HG03196 (cell line): ENCODE results near the gene DPYD.

Experiments
- ATAC-seq: cut with Tn5 transposase; IDR thresholded peaks from one replicate; pipeline ENCODE4 v1.9.1; 2021; ENCODE audit not compliant: unreplicated experiment

Gene DPYD

GRCh38 chr1:97726386-97726785, 194.4 kb downstream of the DPYD start:
- ATAC-seq = no peak

DNA sequence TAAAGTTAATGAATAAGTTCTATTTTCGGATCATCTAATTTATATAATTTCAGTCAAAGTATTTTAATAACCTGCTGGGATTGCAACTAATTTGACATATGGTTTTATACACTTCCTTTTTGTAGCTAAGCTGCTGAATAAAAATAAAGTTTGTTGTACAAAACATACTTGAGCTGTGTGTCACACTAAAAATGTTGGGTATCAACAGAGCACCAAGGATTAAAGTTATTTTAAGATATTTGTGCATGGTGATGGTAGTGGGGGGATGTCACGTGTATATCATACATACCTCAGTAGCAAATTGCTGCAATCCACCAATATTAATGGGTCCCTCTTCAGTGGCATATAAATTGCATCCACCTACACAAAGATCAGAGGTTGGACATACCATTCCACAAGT, 199.6 kb downstream of the DPYD start:
- ATAC-seq = no peak

GRCh38 chr1:97712980-97713379, 207.9 kb downstream of the DPYD start:
- no peak for ATAC-seq

GRCh38 chr1:97711858-97712257, 209.0 kb downstream of the DPYD start:
- ATAC-seq = no peak

GRCh38 chr1:97693601-97694000, 227.2 kb downstream of the DPYD start:
- ATAC-seq = no peak

DNA sequence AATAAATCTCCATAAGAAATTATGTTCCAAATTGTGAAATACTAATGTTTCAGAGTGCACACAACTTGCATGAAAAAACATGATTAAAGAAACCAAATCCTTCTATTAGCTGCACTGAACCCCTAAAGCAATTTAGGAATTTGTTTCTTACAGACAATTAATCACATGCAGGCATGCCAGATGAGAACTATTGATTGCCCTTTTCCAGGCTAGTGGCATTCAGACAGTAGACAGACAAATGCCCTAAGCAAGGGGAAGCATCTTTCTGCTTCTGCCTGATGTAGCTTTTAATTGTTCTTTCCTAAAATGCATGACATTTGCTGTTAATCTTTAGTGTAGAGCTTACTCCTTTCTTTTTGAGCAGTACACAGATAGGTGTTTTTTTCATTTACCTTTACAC, 229.5 kb downstream of the DPYD start:
- ATAC-seq = no peak

DNA sequence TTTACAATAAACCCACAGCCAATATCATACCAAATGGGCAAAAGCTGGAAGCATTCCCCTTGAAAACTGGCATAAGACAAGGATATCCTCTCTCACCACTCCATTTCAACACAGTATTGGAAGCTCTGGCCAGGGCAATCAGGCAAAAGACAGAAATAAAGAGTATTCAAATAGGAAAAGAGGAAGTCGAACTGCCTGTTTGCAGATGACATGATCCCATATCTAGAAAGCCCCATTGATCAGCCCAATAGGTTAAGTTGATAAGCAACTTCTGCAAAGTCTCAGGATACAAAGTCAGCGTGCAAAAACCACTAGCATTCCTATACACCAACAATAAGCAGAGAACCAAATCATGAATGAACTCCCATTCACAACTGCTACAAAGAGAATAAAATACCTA, 235.5 kb downstream of the DPYD start:
- ATAC-seq = no peak

GRCh38 chr1:97680894-97681293, 239.9 kb downstream of the DPYD start:
- ATAC-seq = no peak

GRCh38 chr1:97680470-97680869, 240.4 kb downstream of the DPYD start:
- no peak for ATAC-seq

GRCh38 chr1:97677702-97678101, 243.1 kb downstream of the DPYD start:
- no peak for ATAC-seq

DNA sequence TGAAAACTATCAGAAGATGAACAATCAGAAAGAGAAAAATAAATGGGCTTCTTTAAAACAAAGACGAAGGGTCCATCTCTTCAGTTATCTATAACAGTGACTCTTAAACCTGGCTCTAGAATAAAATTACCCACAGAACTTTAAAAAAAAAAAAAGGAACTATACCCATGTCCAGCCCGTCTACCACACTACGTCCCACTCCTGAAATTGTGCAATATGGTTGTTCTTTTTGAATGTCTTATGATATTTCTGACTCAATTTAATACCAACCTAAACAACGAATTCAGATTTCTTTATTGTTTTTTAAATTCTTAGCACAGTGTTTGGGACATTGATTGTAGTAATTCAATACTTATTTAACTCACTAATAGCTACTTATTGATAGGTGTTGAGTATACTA, 246.3 kb downstream of the DPYD start:
- no peak for ATAC-seq

GRCh38 chr1:97668945-97669344, 251.9 kb downstream of the DPYD start:
- ATAC-seq = no peak

DNA sequence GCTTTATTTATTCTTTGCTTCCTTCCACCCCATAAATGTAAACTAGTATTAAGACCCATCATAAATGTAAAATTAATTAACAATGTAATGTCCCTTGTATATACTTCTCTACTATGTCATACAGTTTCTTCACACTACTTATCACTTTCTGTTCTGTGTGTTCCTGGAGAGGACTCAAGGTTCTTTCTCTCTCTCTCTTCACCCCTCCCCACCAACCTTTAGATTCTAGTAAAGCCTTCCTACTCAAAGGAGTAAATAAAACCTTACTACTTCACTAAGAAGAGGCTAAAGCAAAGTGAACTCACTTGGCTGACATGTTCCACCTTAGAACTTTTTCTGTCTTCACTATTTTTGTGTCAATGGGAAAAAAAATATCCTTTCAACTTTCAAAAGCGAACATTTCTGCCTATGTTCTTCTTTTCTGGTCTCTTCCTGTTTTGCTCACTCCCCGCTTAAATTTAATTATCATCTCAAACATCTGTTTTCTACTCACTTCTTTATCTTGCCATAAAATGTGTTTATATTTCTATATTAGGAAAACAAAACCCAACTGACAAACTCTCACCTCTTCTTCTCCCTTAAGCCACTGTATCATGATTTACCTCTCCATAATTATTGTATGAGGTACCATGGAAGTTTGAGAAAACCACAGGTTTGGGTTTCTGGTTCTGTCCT, 260.3 kb downstream of the DPYD start:
- ATAC-seq = no peak

GRCh38 chr1:97654876-97655585, 265.8 kb downstream of the DPYD start:
- ATAC-seq = no peak

DNA sequence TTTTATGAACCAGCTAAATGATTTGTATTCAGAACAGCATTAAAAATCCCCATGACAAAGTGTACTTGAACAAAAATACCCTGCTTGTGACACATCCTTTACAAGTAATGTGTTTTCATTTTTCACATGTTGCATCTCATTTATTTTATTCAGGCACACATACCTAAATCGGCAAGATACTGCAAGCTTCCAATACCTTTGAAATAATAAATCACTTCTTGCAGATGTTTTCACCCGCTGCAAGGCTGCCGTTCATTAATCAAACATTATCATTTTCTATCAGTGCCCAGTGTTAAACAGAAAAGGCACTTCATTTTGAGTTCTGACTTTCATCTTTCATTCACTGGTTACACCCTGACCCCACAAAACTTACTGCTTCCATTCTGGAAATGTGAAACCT, 269.6 kb downstream of the DPYD start:
- no peak for ATAC-seq

GRCh38 chr1:97649591-97649990, 271.2 kb downstream of the DPYD start:
- no peak for ATAC-seq

DNA sequence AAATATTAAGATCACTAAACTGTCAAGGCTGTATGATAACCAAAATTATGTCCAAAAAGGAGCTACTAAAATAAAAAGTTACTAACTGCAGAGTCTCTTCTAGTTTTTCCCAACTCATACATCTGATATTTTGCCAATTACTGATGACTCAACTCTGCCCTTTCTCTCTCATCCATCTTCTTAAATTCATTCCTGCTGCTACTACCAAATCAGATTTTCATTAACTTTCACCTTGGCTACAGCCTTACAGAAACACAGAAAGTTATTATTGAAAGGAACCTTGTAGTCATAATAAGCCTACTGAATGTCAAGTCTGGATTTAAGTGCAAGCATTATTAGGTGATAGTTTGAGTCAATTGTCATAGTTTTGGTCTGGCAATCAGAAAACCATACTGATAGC, 273.1 kb downstream of the DPYD start:
- ATAC-seq = no peak

- ATAC-seq = no peak
Measured at GRCh38 chr1:97646071-97646470, 274.8 kb downstream of the DPYD start.

GRCh38 chr1:97640677-97641076, 280.2 kb downstream of the DPYD start:
- ATAC-seq = no peak

DNA sequence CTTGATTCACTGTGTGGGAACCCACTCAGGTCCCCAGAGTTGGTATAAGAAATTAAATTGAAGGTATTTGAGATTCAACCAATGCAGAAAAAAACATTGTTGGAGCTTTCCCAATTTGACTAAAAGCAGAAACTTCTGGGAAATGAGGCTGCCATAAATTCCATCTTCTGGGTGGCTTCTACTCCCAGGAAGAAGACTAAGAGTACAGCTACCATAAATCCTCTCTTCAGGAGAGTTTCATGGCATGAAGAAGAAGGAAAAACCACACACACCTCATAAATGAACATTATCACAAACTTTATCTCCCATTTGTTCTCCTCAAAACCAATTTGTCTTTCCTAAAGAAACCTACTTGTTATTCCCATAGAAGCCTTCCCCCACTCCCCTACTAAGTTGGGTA, 283.9 kb downstream of the DPYD start:
- no peak for ATAC-seq

- no peak for ATAC-seq
Measured at GRCh38 chr1:97634758-97635157, 286.1 kb downstream of the DPYD start.

DNA sequence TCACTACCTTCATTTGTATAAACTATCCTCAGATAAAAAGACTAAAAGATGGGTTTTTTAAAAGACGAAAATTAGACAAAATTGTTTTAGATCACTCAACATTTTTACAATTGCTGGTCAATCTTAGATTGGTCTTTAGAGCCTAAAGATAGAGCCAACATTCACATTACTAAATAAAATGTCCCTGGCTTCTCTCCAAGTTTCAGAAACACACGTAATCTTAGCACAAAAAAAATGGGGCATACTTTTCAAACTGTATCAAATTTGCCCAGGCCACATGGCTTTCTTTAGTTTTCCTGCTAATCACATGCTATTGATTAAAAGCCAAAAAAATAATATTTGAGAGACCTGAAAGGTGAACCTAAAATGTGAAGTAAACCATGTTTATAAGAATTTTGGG, 288.1 kb downstream of the DPYD start:
- no peak for ATAC-seq

DNA sequence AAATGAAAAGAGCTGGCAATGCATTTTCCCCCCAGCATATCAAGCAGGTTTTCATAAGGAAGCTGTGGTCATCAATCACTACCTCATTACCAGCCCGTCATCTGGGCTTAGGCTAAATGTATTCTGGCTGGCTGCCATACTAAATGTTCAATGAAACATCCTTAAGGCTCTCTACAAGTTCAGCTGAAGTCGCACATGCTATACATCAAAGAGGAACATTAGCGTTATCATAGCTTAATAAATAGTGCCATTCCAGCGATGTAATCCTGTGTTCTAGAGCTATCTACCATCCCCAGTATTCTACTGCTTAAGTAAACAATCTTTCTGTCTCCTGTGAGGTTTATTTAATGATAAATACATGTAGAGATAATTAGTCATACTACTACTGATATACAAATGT, 288.8 kb downstream of the DPYD start:
- no peak for ATAC-seq
